HUES6 (cell line): Measurements from ENCODE around the gene CFAP161.

Experiments
- H3K27ac ChIP-seq: 2 replicates; pipeline ENCODE4 v1.7.0; 2013; ENCODE audit warnings: low read depth, mild to moderate bottlenecking, low read length, inconsistent platforms
- H3K27me3 ChIP-seq: 2 replicates; pipeline ENCODE4 v1.6.1; 2013; ENCODE audit warnings: low read length; ENCODE audit not compliant: control insufficient read depth, insufficient read depth
- H3K36me3 ChIP-seq: 2 replicates; pipeline ENCODE4 v1.6.1; 2013; ENCODE audit warnings: low read length; ENCODE audit not compliant: control insufficient read depth, insufficient read depth
- H3K4me1 ChIP-seq: 2 replicates; pipeline ENCODE4 v1.6.1; 2013; ENCODE audit warnings: low read length; ENCODE audit not compliant: control insufficient read depth, insufficient read depth
- H3K4me3 ChIP-seq: 2 replicates; pipeline ENCODE4 v1.5.1; 2013; ENCODE audit warnings: low read depth, low read length
- H3K9ac ChIP-seq: one replicate; pipeline ENCODE4 v1.6.1; 2013; ENCODE audit warnings: mild to moderate bottlenecking, low read length
- H3K9me3 ChIP-seq: 2 replicates; pipeline ENCODE4 v1.6.1; 2013; ENCODE audit warnings: low read depth, low read length; ENCODE audit not compliant: control insufficient read depth, insufficient read depth

Gene CFAP161

GRCh38 chr15:81184188-81184587, 50.1 kb downstream of the CFAP161 start:
- H3K27ac ChIP-seq = no peak overlapping the region
- no peak overlapping the region for H3K4me3 ChIP-seq
- 0 out of 2 replicates have a peak, but pooled peaks cover 3% of the 10 kb centered on the region for H3K4me1 ChIP-seq
- H3K9me3 ChIP-seq = no peaks in the 10 kb centered on the region
- H3K9ac ChIP-seq = no peak overlapping the region
- no peaks in the 10 kb centered on the region for H3K36me3 ChIP-seq
- peaks cover 11% of the 10 kb centered on the region for H3K27me3 ChIP-seq

DNA sequence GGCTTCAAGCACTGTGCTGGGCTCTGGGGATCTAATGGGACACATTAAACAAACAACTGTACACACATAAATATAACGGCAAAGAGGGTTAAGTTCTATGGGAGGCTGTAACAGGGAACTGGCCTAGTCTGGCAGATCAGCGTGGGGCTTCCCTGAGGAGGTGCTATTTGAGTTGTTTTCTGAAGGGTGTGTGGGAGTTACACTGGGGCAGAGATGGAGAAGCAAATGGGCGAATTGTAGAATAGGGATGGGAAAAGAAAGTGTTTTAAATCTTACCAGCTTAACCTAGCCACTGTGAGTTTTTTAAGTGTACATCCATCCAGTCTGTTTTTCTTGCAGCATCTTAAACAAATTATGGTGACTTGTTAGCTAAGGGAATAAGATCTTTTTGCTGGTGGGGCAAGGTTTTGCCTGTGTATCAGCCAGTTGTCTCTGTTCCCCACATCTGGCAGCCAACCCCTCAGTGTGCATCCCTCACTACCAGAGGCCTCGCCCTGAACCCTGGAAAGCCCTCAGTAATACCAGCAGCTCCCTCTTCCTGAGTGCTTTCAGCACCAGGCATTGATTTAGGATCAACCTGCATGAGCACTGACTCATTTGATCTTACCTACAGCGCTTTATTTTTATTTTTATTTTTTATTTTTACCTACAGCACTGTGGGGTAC, 51.7 kb downstream of the CFAP161 start:
- H3K9me3 ChIP-seq = no peaks in the 10 kb centered on the region
- no peak overlapping the region for H3K9ac ChIP-seq
- peaks cover 11% of the 10 kb centered on the region for H3K27me3 ChIP-seq
- 0 out of 2 replicates have a peak, but pooled peaks cover 3% of the 10 kb centered on the region for H3K4me1 ChIP-seq
- no peaks in the 10 kb centered on the region for H3K36me3 ChIP-seq
- H3K4me3 ChIP-seq = no peak overlapping the region
- H3K27ac ChIP-seq = no peak overlapping the region

GRCh38 chr15:81188354-81188753, 54.3 kb downstream of the CFAP161 start:
- Histone ChIP-seq H3K4me3 (no peak overlapping the region), H3K9ac (no peak overlapping the region), H3K9me3 (no peaks in the 10 kb centered on the region), H3K27ac (no peak overlapping the region), H3K36me3 (no peaks in the 10 kb centered on the region), H3K27me3 (no peaks in the 10 kb centered on the region), H3K4me1 (no peaks in the 10 kb centered on the region)

GRCh38 chr15:81189583-81190283, 55.7 kb downstream of the CFAP161 start:
- H3K36me3 ChIP-seq = no peaks in the 10 kb centered on the region
- no peak overlapping the region for H3K9ac ChIP-seq
- H3K4me3 ChIP-seq = no peak overlapping the region
- no peaks in the 10 kb centered on the region for H3K4me1 ChIP-seq
- H3K27ac ChIP-seq = no peak overlapping the region
- H3K9me3 ChIP-seq = no peaks in the 10 kb centered on the region
- no peaks in the 10 kb centered on the region for H3K27me3 ChIP-seq

GRCh38 chr15:81190922-81191507, 56.9 kb downstream of the CFAP161 start:
- Histone ChIP-seq H3K9me3 (no peaks in the 10 kb centered on the region), H3K4me3 (no peak overlapping the region), H3K4me1 (no peaks in the 10 kb centered on the region), H3K27ac (no peak overlapping the region), H3K27me3 (no peaks in the 10 kb centered on the region), H3K36me3 (no peaks in the 10 kb centered on the region), H3K9ac (no peak overlapping the region)

DNA sequence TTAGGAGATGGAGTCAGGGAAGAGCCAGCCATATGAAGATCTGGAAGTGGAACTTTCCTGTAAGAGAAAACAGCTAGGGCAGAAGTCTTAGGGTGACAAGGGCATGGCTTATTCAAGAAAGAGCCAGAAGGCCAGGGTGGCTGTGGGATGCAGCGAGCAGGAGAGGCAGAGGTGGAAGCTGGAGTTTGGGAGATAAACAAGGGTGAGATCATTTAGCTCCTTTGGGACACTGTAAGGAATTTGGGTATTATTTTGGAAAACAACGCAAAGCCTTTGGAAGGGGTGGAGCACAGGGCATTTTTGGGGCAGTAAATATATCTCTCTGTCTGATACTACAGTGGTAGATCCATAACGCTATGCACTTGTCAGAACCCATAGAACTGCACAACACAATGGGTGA, 57.6 kb downstream of the CFAP161 start:
- no peaks in the 10 kb centered on the region for H3K36me3 ChIP-seq
- H3K9me3 ChIP-seq = no peaks in the 10 kb centered on the region
- H3K4me1 ChIP-seq = no peaks in the 10 kb centered on the region
- no peak overlapping the region for H3K9ac ChIP-seq
- H3K27me3 ChIP-seq = no peaks in the 10 kb centered on the region
- H3K27ac ChIP-seq = no peak overlapping the region
- H3K4me3 ChIP-seq = no peak overlapping the region

GRCh38 chr15:81194723-81195122, 60.7 kb downstream of the CFAP161 start:
- Histone ChIP-seq H3K9ac (no peak overlapping the region), H3K36me3 (no peaks in the 10 kb centered on the region), H3K27ac (no peak overlapping the region), H3K27me3 (no peaks in the 10 kb centered on the region), H3K4me1 (no peaks in the 10 kb centered on the region), H3K4me3 (no peak overlapping the region), H3K9me3 (no peaks in the 10 kb centered on the region)

DNA sequence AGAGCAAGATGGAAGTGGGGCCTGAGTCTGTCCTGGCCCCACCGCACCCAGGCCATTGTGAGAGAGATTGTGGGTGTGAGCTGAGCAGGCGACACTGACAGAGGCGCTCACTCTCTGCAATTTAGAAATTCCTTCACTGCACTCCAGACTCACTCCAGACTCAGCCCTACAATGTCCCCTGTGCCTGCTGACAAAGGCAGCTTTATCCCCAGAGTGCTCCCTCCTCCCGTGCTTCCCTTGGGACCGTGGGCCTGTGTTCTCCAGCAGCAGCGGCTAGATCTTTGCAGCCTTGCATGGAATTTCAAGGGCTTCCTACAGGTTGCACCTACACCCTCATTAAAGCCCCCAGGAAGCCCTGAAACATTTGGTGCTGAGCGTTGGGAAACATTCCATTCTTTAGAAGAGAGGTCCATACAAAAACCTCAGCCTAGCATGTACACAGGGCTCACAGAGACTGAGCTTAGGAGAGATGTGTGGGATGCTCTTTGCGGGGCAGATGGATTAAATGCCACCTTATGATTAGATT, 61.3 kb downstream of the CFAP161 start:
- Histone ChIP-seq H3K4me1 (no peaks in the 10 kb centered on the region), H3K9ac (no peak overlapping the region), H3K4me3 (no peak overlapping the region), H3K27me3 (no peaks in the 10 kb centered on the region), H3K27ac (no peak overlapping the region), H3K36me3 (no peaks in the 10 kb centered on the region), H3K9me3 (no peaks in the 10 kb centered on the region)

DNA sequence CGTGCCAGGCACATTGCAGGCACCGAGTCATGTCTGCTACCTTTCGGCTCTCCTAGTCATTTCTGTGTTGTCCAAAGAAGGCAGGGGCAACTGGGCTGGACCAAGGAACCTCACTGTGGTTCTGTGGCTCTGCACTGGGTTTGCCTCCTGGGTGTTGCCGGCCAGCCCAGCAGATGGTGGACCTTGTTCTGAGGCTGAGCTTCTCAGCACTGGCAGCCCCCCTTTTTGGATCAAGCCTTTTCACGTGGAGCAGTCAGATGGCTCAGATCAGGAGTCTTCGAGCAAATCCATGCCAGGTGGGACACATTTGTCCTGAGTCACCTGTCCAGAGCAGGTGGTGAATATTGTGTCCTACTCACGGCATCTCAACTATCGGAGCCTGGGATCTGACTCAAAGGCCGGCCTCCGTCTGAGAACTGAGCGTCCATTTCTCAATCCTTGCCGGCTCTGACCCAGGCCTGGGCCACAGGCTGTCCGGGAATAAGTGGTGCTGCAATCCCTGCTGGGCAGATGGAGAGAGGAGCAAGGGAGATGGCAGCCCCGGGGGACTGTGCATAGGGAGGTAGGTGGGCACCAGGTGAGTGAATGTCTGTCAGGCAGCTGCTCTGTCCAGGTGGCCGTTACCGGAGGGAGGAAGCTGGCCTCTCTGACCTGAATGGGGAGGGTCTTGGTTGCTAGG, 62.6 kb downstream of the CFAP161 start, which contains the start of gene IL16:
IL16 (plus strand) TSS at position 304 of the 679 bp plus-strand sequence. CDS start 28,521 bp downstream, outside the sequence.
- Histone ChIP-seq H3K4me3 (no peak within 1 kb of the TSS), H3K9me3 (no peaks in the 10 kb centered on the region), H3K27me3 (no peaks in the 10 kb centered on the region), H3K36me3 (no peaks in the 10 kb centered on the region), H3K4me1 (no peaks in the 10 kb centered on the region), H3K27ac (no peak within 1 kb of the TSS), H3K9ac (no peak within 1 kb of the TSS)

- H3K27me3 ChIP-seq = no peaks in the 10 kb centered on the region
Measured at GRCh38 chr15:81197255-81197630, 63.2 kb downstream of the CFAP161 start.

More at GRCh38 chr15:81197255-81197630, 63.2 kb downstream of the CFAP161 start:
- Histone ChIP-seq H3K4me3 (no peak overlapping the region), H3K36me3 (no peaks in the 10 kb centered on the region), H3K9me3 (no peaks in the 10 kb centered on the region), H3K4me1 (no peaks in the 10 kb centered on the region), H3K27ac (no peak overlapping the region), H3K9ac (no peak overlapping the region)
